K562 (cell line): ENCODE data around the gene C4orf51. TPM values are rescaled to one million over a fixed set of nuclear protein-coding genes. Genes with fewer than 3 reads are reported as not detected.

Source experiments
- ATAC-seq: fragments of 200-7000 bp; cut with Tn5 transposase; 3 replicates; pipeline ENCODE4 v1.9.1; 2020; ENCODE audit warnings: moderate library complexity
- BruUV-seq: library from RNA; stranded (reverse); fragments of 400-500 nt; replicated peaks from 2 replicates; lab custom pipeline; 2021; lab: Mats Ljungman, UMichigan
- CTCF ChIA-PET: fragments of 300-600 bp; formaldehyde crosslinking; extraction: SDS; loops from one replicate; lab custom pipeline; 2021; ENCODE audit warnings: low intra/inter-chr PET ratio; lab: Yijun Ruan, JAX
- POLR2A ChIA-PET: fragments of 300-600, 350-650 bp; sonication (Branson Sonifier 250); formaldehyde crosslinking; extraction: SDS; loops from one replicate; lab custom pipeline; 2021; ENCODE audit warnings: antibody characterized with exemption, inconsistent platforms; lab: Yijun Ruan, JAX
- DNase-seq, 4 experiments: peaks; one replicate each; pipeline versions ENCODE4 v3.0.0 to v3.0.0-alpha.2; 2011 to 2018; ENCODE audit warnings: low spot score in 3 of 4, mixed read lengths in 3 of 4; ENCODE audit errors: extremely low read depth in 1 of 4
- FAIRE-seq: peaks from 2 replicates; lab custom pipeline; 2011; peaks lifted over from hg19 to GRCh38; lab: Jason Lieb, UNC
- H2AFZ ChIP-seq: 2 replicates; pipeline ENCODE4 v1.6.0; 2011; ENCODE audit warnings: low read depth, low read length, control low read depth, inconsistent platforms
- H3K27ac ChIP-seq: fragments of 200-600 bp; 3 replicates; pipeline ENCODE4 v1.8.0; 2011; ENCODE audit warnings: low read depth, mild to moderate bottlenecking, control low read depth, inconsistent platforms, low read length, moderate library complexity, mixed read lengths; ENCODE audit errors: extremely low read depth
- H3K27me3 ChIP-seq, 2 experiments: fragments of 300-600 bp in 1 of 2; 2 replicates in 1 of 2; 3 replicates in 1 of 2; pipeline versions ENCODE4 v1.6.0 to v1.8.0; 2011; ENCODE audit warnings: inconsistent platforms in 2 of 2, low read length in 2 of 2, mild to moderate bottlenecking in 1 of 2, mixed read lengths in 1 of 2, moderate library complexity in 1 of 2; ENCODE audit not compliant: control insufficient read depth in 2 of 2, insufficient read depth in 2 of 2
- H3K36me3 ChIP-seq: fragments of 300-600 bp; 3 replicates; pipeline ENCODE4 v1.8.0; 2011; ENCODE audit warnings: mild to moderate bottlenecking, low read length, inconsistent platforms; ENCODE audit not compliant: control insufficient read depth, insufficient read depth
- H3K4me1 ChIP-seq, 2 experiments: fragments of 200-600 bp in 1 of 2; replicated peaks in 1 of 2; 2 replicates in 1 of 2; 3 replicates in 1 of 2; pipeline versions ENCODE4 v1.5.1 to v1.8.0; 2011; ENCODE audit warnings: inconsistent platforms in 2 of 2, low read length in 2 of 2, mild to moderate bottlenecking in 1 of 2, mixed read lengths in 1 of 2, moderate library complexity in 1 of 2; ENCODE audit not compliant: control insufficient read depth in 2 of 2, insufficient read depth in 2 of 2
- H3K4me2 ChIP-seq: 2 replicates; pipeline ENCODE4 v1.6.1; 2011; ENCODE audit warnings: low read length, control low read depth, inconsistent platforms, mixed read lengths; ENCODE audit not compliant: insufficient read depth
- H3K4me3 ChIP-seq: fragments of 200-600 bp; sonication (generic), shearing (Covaris generic); 2 replicates; pipeline ENCODE4 v1.5.1; 2016; ENCODE audit warnings: control low read depth, inconsistent platforms
- H3K79me2 ChIP-seq: fragments of 200-600 bp; 3 replicates; pipeline ENCODE4 v1.8.0; 2011; ENCODE audit warnings: low read length, inconsistent platforms; ENCODE audit not compliant: control insufficient read depth, insufficient read depth
- H3K9ac ChIP-seq, 2 experiments: 2 replicates each; pipeline versions ENCODE4 v1.6.0 to v1.6.1; 2011; ENCODE audit warnings: low read depth in 2 of 2, low read length in 2 of 2, control low read depth in 1 of 2, inconsistent platforms in 1 of 2, mild to moderate bottlenecking in 1 of 2, mixed read lengths in 1 of 2; ENCODE audit not compliant: insufficient read depth in 1 of 2
- H3K9me1 ChIP-seq: one replicate; pipeline ENCODE4 v1.6.0; 2011; ENCODE audit warnings: inconsistent platforms, mild to moderate bottlenecking, low read length, moderate library complexity; ENCODE audit not compliant: control insufficient read depth, insufficient read depth
- H3K9me3 ChIP-seq: replicated peaks from 2 replicates; pipeline ENCODE4 v1.5.1; 2011; ENCODE audit warnings: low read depth, low read length, inconsistent platforms; ENCODE audit not compliant: control insufficient read depth, insufficient read depth
- H4K20me1 ChIP-seq: replicated peaks from 2 replicates; pipeline ENCODE4 v1.6.1; 2011; ENCODE audit warnings: low read length, inconsistent platforms, mixed read lengths; ENCODE audit not compliant: control insufficient read depth, insufficient read depth
- CHD1 ChIP-seq: fragments of 200-600 bp; sonication (generic); IDR thresholded peaks from one replicate; pipeline ENCODE4 v1.6.1; 2012; ENCODE audit warnings: mild to moderate bottlenecking, moderate library complexity, low read length, inconsistent platforms
- HMG20B ChIP-seq: fragments of 250-450 bp; sonication (Bioruptor Pico); IDR thresholded peaks from 2 replicates; pipeline ENCODE4 v1.5.0; 2021; ENCODE audit warnings: mild to moderate bottlenecking
- JUN ChIP-seq, 2 experiments: sonication (generic) in 1 of 2; formaldehyde crosslinking in 1 of 2; IDR thresholded peaks; 2 replicates each; pipeline versions ENCODE4 v1.6.1 to v1.8.0; 2012 to 2022; ENCODE audit warnings: borderline replicate concordance in 2 of 2, mild to moderate bottlenecking in 2 of 2, improper control_type of control experiment in 1 of 2, low read depth in 1 of 2, low read length in 1 of 2, missing genetic modification reagents in 1 of 2
- JUND ChIP-seq, 2 experiments: IDR thresholded peaks; 2 replicates in 1 of 2; 3 replicates in 1 of 2; pipeline ENCODE4 v1.6.1; 2011; ENCODE audit warnings: borderline replicate concordance in 2 of 2, low read depth in 2 of 2, low read length in 2 of 2, improper control_type of control experiment in 1 of 2, missing biosample characterization in 1 of 2, missing genetic modification characterization in 1 of 2, missing genetic modification reagents in 1 of 2
- NRF1 ChIP-seq, 2 experiments: fragments of 450-650 bp; IDR thresholded peaks in 1 of 2; conservative IDR thresholded peaks in 1 of 2; 2 replicates each; pipeline ENCODE4 v1.6.1; 2014; ENCODE audit warnings: mild to moderate bottlenecking in 2 of 2
- PRMT5 ChIP-seq: sonication (generic); formaldehyde crosslinking; IDR thresholded peaks from 2 replicates; pipeline ENCODE4 v1.5.0; 2020; ENCODE audit warnings: missing genetic modification reagents
- RB1 ChIP-seq: fragments of 450-650 bp; IDR thresholded peaks from 2 replicates; pipeline ENCODE4 v1.6.1; 2017; ENCODE audit warnings: low read depth, mild to moderate bottlenecking
- SNIP1 ChIP-seq: fragments of 450-650 bp; IDR thresholded peaks from 2 replicates; pipeline ENCODE4 v1.7.1; 2017; ENCODE audit warnings: low read depth, mild to moderate bottlenecking
- SRSF9 ChIP-seq: fragments of 200-400 bp; formaldehyde crosslinking; IDR thresholded peaks from 2 replicates; pipeline ENCODE4 v1.6.1; 2017; ENCODE audit warnings: low read depth, low read length, borderline replicate concordance
- WGBS: fragments of 100-300 bp; shearing (Covaris generic); methylation state at CpG from one replicate; pipeline ENCODE4 v1.1.6; 2016; ENCODE audit warnings: low coverage, mixed read lengths; ENCODE audit not compliant: insufficient coverage; ENCODE audit errors: missing lambda C conversion rate; 5-methylcytosine and 5-hydroxymethylcytosine counted together
- in situ Hi-C: fragments of 300-500 bp; cut with MboI; formaldehyde crosslinking; loops from 4 replicates; pipeline ENCODE4 v1.15.0; 2018; ENCODE audit warnings: inconsistent platforms, mixed read lengths
- intact Hi-C: fragments of 100-400 bp; cut with micrococcal nuclease; formaldehyde crosslinking; loops from 2 replicates; pipeline ENCODE4 v1.14.2; 2022
- polyA plus RNA-seq, 8 experiments: library from polyadenylated mRNA; depleted of rRNA in 4 of 8; stranded (reverse) in 5 of 8; unstranded in 3 of 8; fragments of >200 nt; fragmentation: Nextera tagmentation in 2 of 8; fragmentation: Illumina TruSeq in 1 of 8; extraction: Ambion mirVana in 2 of 8; extraction: Trizol in 1 of 8; gene quantifications; 2 replicates each; pipeline versions ENCODE4 v1.2.1 to v1.2.3, GENCODE V29; 2011 to 2014; ENCODE audit warnings: inconsistent platforms in 1 of 8, missing spikeins in 1 of 8
- total RNA-seq, 7 experiments: library from RNA; depleted of rRNA in 6 of 7; stranded (reverse); fragments of >200 nt in 6 of 7; fragmentation: Illumina TruSeq in 2 of 7; extraction: Trizol in 2 of 7; gene quantifications; 2 replicates each; pipeline versions ENCODE4 v1.2.1 to v1.2.3, GENCODE V29; 2011 to 2021; ENCODE audit warnings: low replicate concordance in 1 of 7

C4orf51 gene
- total and polyA plus RNA-seq, 9 of the 15 experiments (the other 6 are each of a cell fraction or from before 2014, with no cell fraction given): not detected

GRCh38 chr4:145697332-145697731 is 17.4 kb downstream of the C4orf51 start:
- intact Hi-C loops (no loop called here), in situ Hi-C loops (no loop called here)
- no peak for FAIRE-seq
- H4K20me1 ChIP-seq: no peaks in the 10 kb centered on the region
- CTCF ChIA-PET: no interaction called here
- no peak overlapping the region for H3K27ac ChIP-seq
- H3K9me1 ChIP-seq: no peaks in the 10 kb centered on the region
- no peak for ATAC-seq
- H3K27me3 ChIP-seq: no peaks in the 10 kb centered on the region
- no peaks in the 10 kb centered on the region for H3K79me2 ChIP-seq
- no peak for DNase-seq
- no TSS peak for BruUV-seq
- H3K4me3 ChIP-seq: no peak overlapping the region
- no peak overlapping the region for H3K9ac ChIP-seq
- no peaks in the 10 kb centered on the region for H3K36me3 ChIP-seq
- H2AFZ ChIP-seq: no peak overlapping the region
- POLR2A ChIA-PET: no interaction called here
- TF ChIP-seq PRMT5 (CRISPR knock-in tag) (no peak), HMG20B (CRISPR knock-in tag) (no peak), SNIP1 (no peak), JUN (IDR thresholded peaks at IDR 0.05; ENCODE audit: borderline replicate concordance, low read depth, low read length) (no peak), JUN (CRISPR knock-in tag; IDR thresholded peaks at IDR 0.05; ENCODE audit: borderline replicate concordance) (no peak), CHD1 (no peak), JUND (IDR thresholded peaks at IDR 0.05; ENCODE audit: borderline replicate concordance, low read depth, low read length) (no peak), JUND (tag; IDR thresholded peaks at IDR 0.05; ENCODE audit: borderline replicate concordance, low read depth, low read length) (no peak), RB1 (no peak), NRF1 (conservative IDR thresholded peaks at IDR 0.05 in 1 of 2, IDR thresholded peaks at IDR 0.05 in 1 of 2) (no peak), SRSF9 (no peak)
- no peaks in the 10 kb centered on the region for H3K9me3 ChIP-seq
- WGBS: 0% methylated on average over 2 of the region's 2 CpGs
- no peaks in the 10 kb centered on the region for H3K4me1 ChIP-seq
- no peak overlapping the region for H3K4me2 ChIP-seq
